Measurements from ENCODE around the gene OTOG.

DNA sequence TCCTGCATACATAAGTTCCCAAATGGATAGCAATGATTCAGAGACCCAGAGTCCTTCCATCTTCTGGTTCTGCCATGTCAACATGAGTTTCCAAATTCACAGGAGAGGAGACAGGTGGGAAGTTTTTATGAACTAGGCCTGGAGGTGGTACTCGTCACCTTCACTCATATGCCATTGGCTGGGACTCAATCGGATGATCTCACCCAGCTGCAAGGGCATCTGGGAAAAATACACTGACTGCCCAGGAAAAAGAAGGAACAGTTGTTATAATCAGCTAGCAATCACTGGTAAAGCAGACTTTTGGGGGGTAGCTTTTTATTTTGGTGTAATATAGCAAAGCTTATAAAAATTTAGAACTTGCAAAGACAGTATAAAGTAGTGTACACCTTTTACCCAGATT is 83.9 kb downstream of the OTOG start:
- TF ChIP-seq POLR2A (IDR thresholded peaks at IDR 0.05), result no peak
- TF ChIP-seq, protein P1, sequence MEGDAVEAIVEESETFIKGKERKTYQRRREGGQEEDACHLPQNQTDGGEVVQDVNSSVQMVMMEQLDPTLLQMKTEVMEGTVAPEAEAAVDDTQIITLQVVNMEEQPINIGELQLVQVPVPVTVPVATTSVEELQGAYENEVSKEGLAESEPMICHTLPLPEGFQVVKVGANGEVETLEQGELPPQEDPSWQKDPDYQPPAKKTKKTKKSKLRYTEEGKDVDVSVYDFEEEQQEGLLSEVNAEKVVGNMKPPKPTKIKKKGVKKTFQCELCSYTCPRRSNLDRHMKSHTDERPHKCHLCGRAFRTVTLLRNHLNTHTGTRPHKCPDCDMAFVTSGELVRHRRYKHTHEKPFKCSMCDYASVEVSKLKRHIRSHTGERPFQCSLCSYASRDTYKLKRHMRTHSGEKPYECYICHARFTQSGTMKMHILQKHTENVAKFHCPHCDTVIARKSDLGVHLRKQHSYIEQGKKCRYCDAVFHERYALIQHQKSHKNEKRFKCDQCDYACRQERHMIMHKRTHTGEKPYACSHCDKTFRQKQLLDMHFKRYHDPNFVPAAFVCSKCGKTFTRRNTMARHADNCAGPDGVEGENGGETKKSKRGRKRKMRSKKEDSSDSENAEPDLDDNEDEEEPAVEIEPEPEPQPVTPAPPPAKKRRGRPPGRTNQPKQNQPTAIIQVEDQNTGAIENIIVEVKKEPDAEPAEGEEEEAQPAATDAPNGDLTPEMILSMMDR (IDR thresholded peaks at IDR 0.05), result no peak
- no peak for TF ChIP-seq EP300 (IDR thresholded peaks at IDR 0.05)
- no peak for TF ChIP-seq POLR2AphosphoS5 (IDR thresholded peaks at IDR 0.05)
